GM12878 (cell line): ENCODE results near the gene TET1. TPM values are rescaled to one million over a fixed set of nuclear protein-coding genes. Genes with fewer than 3 reads are reported as not detected.
A peak's percentile ranks its signal among the peaks of the same experiment; 100 is the strongest.

ENCODE experiments used
- ATAC-seq: fragments of 200-7000 bp; cut with Tn5 transposase; 3 replicates; pipeline ENCODE4 v1.9.1; 2020; ENCODE audit warnings: mild to moderate bottlenecking, moderate library complexity
- BruUV-seq: library from RNA; stranded (reverse); fragments of 400-500 nt; replicated peaks from 2 replicates; lab custom pipeline; 2021; lab: Mats Ljungman, UMichigan
- CTCF ChIA-PET: fragments of 300-600 bp; sonication (Branson Sonifier 250); formaldehyde crosslinking; extraction: SDS; loops from one replicate; lab custom pipeline; 2021; ENCODE audit warnings: inconsistent platforms; lab: Yijun Ruan, JAX
- POLR2A ChIA-PET: fragments of 350-600 bp; formaldehyde crosslinking; extraction: SDS; loops from one replicate; lab custom pipeline; 2021; ENCODE audit warnings: inconsistent platforms; lab: Charles Lee
- RAD21 ChIA-PET: fragments of 300-600 bp; sonication (Branson Sonifier 250); formaldehyde crosslinking; loops from one replicate; lab custom pipeline; 2023; ENCODE audit warnings: antibody characterized with exemption; ENCODE audit not compliant: unreplicated experiment; lab: Charles Lee
- SMC1A ChIA-PET: fragments of 300-600 bp; sonication (Branson Sonifier 250); formaldehyde crosslinking; loops from one replicate; lab custom pipeline; 2023; ENCODE audit not compliant: unreplicated experiment, uncharacterized antibody; lab: Charles Lee
- DNase-seq: peaks from one replicate; pipeline ENCODE4 v3.0.0-alpha.2; 2011; ENCODE audit warnings: low read depth, low spot score
- FAIRE-seq: peaks from 3 replicates; lab custom pipeline; 2011; peaks lifted over from hg19 to GRCh38; lab: Jason Lieb, UNC
- H2AFZ ChIP-seq: 2 replicates; pipeline ENCODE4 v1.6.0; 2011; ENCODE audit warnings: low read depth, low read length, control low read depth; ENCODE audit not compliant: control insufficient read depth
- H3K27ac ChIP-seq: 2 replicates; pipeline ENCODE4 v1.5.1; 2011; ENCODE audit warnings: control low read depth; ENCODE audit not compliant: control insufficient read depth, insufficient read depth
- H3K27me3 ChIP-seq, 2 experiments: replicated peaks in 1 of 2; 2 replicates each; pipeline versions ENCODE4 v1.6.0 to v1.6.1; 2011; ENCODE audit warnings: low read length in 1 of 2; ENCODE audit not compliant: control insufficient read depth in 2 of 2, insufficient read depth in 2 of 2
- H3K36me3 ChIP-seq, 2 experiments: 2 replicates each; pipeline ENCODE4 v1.5.1; 2011; ENCODE audit warnings: low read length in 1 of 2; ENCODE audit not compliant: control insufficient read depth in 2 of 2, insufficient read depth in 2 of 2
- H3K4me1 ChIP-seq: 2 replicates; pipeline ENCODE4 v1.6.1; 2011; ENCODE audit warnings: mild to moderate bottlenecking, low read length, moderate library complexity, mixed read lengths; ENCODE audit not compliant: control insufficient read depth, insufficient read depth
- H3K4me2 ChIP-seq: 2 replicates; pipeline ENCODE4 v1.6.0; 2011; ENCODE audit warnings: control low read depth; ENCODE audit not compliant: control insufficient read depth, insufficient read depth
- H3K4me3 ChIP-seq: fragments of 200-600 bp; sonication (generic); 2 replicates; pipeline ENCODE4 v1.5.1; 2016
- H3K79me2 ChIP-seq: 2 replicates; pipeline ENCODE4 v1.6.0; 2011; ENCODE audit warnings: low read length; ENCODE audit not compliant: control insufficient read depth, insufficient read depth
- H3K9ac ChIP-seq: 2 replicates; pipeline ENCODE4 v1.8.0; 2011; ENCODE audit warnings: low read length, control low read depth, mixed read lengths; ENCODE audit not compliant: control insufficient read depth, insufficient read depth
- H3K9me3 ChIP-seq: replicated peaks from 3 replicates; pipeline ENCODE4 v1.5.1; 2011; ENCODE audit warnings: mild to moderate bottlenecking, low read length; ENCODE audit not compliant: control insufficient read depth, insufficient read depth
- H4K20me1 ChIP-seq: 2 replicates; pipeline ENCODE4 v1.6.0; 2011; ENCODE audit not compliant: control insufficient read depth, insufficient read depth
- ASH2L ChIP-seq: fragments of 300-600, 200-600 bp; sonication (generic); IDR thresholded peaks from 2 replicates; pipeline ENCODE4 v1.6.1; 2017; ENCODE audit warnings: low read depth, mild to moderate bottlenecking, borderline replicate concordance
- DPF2 ChIP-seq: fragments of 450-650 bp; IDR thresholded peaks from 2 replicates; pipeline ENCODE4 v1.6.1; 2017; ENCODE audit warnings: mild to moderate bottlenecking
- FOXK2 ChIP-seq: fragments of 450-650 bp; IDR thresholded peaks from 2 replicates; pipeline ENCODE4 v1.6.1; 2017; ENCODE audit warnings: mild to moderate bottlenecking, moderate library complexity
- GABPA ChIP-seq: IDR thresholded peaks from 2 replicates; pipeline ENCODE4 v1.6.1; 2014; ENCODE audit warnings: antibody characterized with exemption, low read depth, mild to moderate bottlenecking, inconsistent platforms
- KAT2A ChIP-seq: conservative IDR thresholded peaks from 2 replicates; pipeline ENCODE4 v1.6.1; 2011; ENCODE audit warnings: low read depth, low read length; ENCODE audit not compliant: control insufficient read depth
- KDM1A ChIP-seq: fragments of 200-600 bp; sonication (generic); IDR thresholded peaks from 2 replicates; pipeline ENCODE4 v1.6.1; 2016; ENCODE audit warnings: borderline replicate concordance
- POU2F2 ChIP-seq: IDR thresholded peaks from 3 replicates; pipeline ENCODE4 v1.6.1; 2011; ENCODE audit warnings: low read depth, mild to moderate bottlenecking, low read length, borderline replicate concordance
- RELA ChIP-seq: fragments of 450-650 bp; IDR thresholded peaks from 2 replicates; pipeline ENCODE4 v1.8.0; 2014; ENCODE audit warnings: borderline replicate concordance; ENCODE audit not compliant: partially characterized antibody
- SIX5 ChIP-seq: IDR thresholded peaks from 2 replicates; pipeline ENCODE4 v1.6.1; 2011; ENCODE audit warnings: mild to moderate bottlenecking, low read depth, low read length, moderate library complexity; ENCODE audit not compliant: severe bottlenecking
- SMAD5 ChIP-seq: IDR thresholded peaks from 2 replicates; pipeline ENCODE4 v1.6.1; 2016; ENCODE audit warnings: antibody characterized with exemption, low read depth
- SP1 ChIP-seq: IDR thresholded peaks from one replicate; pipeline ENCODE4 v1.6.1; 2011; ENCODE audit warnings: low read depth, low read length
- SREBF2 ChIP-seq: IDR thresholded peaks from 2 replicates; pipeline ENCODE4 v1.6.1; 2012; ENCODE audit warnings: mild to moderate bottlenecking, low read length
- STAT1 ChIP-seq: fragments of 450-650 bp; conservative IDR thresholded peaks from 2 replicates; pipeline ENCODE4 v1.6.1; 2014; ENCODE audit warnings: antibody characterized with exemption, mild to moderate bottlenecking
- STAT3 ChIP-seq: IDR thresholded peaks from 2 replicates; pipeline ENCODE4 v1.6.1; 2011; ENCODE audit warnings: low read depth, low read length, improper control_type of control experiment
- TBL1XR1 ChIP-seq: IDR thresholded peaks from 2 replicates; pipeline ENCODE4 v1.6.1; 2012; ENCODE audit warnings: low read depth, low read length, improper control_type of control experiment
- ZNF384 ChIP-seq: IDR thresholded peaks from 2 replicates; pipeline ENCODE4 v1.6.1; 2012; ENCODE audit warnings: low read depth, mild to moderate bottlenecking, low read length, improper control_type of control experiment, borderline replicate concordance
- WGBS: methylation state at CpG from one replicate; pipeline ENCODE4 v1.1.6; 2016; ENCODE audit warnings: low lambda C conversion rate; ENCODE audit not compliant: insufficient replicate concordance, insufficient coverage; ENCODE audit errors: missing lambda C conversion rate; 5-methylcytosine and 5-hydroxymethylcytosine counted together
- in situ Hi-C: fragments of 300-500 bp; cut with MboI; formaldehyde crosslinking; loops from 9 replicates; pipeline ENCODE4 v1.14.3; 2018; ENCODE audit warnings: mixed read lengths
- intact Hi-C: fragments of 100-400 bp; cut with micrococcal nuclease; formaldehyde crosslinking; loops from one replicate; pipeline ENCODE4 v1.14.2; 2022; ENCODE audit not compliant: unreplicated experiment
- polyA plus RNA-seq, 11 experiments: library from polyadenylated mRNA; depleted of rRNA in 4 of 11; unstranded in 6 of 11; stranded (reverse) in 5 of 11; fragments of >200 nt; fragmentation: Nextera tagmentation in 4 of 11; fragmentation: Illumina TruSeq in 1 of 11; extraction: Ambion mirVana in 4 of 11; extraction: Trizol in 1 of 11; gene quantifications; 1 replicate in 1 of 11; 2 replicates in 10 of 11; pipeline versions ENCODE4 v1.2.1 to v1.2.3, GENCODE V29; 2011 to 2016; ENCODE audit warnings: inconsistent platforms in 2 of 11, missing spikeins in 2 of 11, low read depth in 1 of 11
- total RNA-seq, 4 experiments: library from RNA; depleted of rRNA in 3 of 4; stranded (reverse); fragments of >200 nt in 3 of 4; fragmentation: Illumina TruSeq in 1 of 4; extraction: Trizol in 1 of 4; gene quantifications; 2 replicates each; pipeline versions ENCODE4 v1.2.1 to v1.2.3, GENCODE V29; 2013 to 2021
- TF ChIP-seq, protein P1 (sequence below): fragments of 450-650 bp; formaldehyde crosslinking; IDR thresholded peaks from 2 replicates; pipeline ENCODE4 v1.4.0; 2022; ENCODE audit warnings: mild to moderate bottlenecking, moderate library complexity
- TF ChIP-seq, protein P2 (sequence below): fragments of 450-650 bp; IDR thresholded peaks from 2 replicates; pipeline ENCODE4 v1.6.1; 2017; ENCODE audit warnings: borderline replicate concordance
- TF ChIP-seq, protein P3 (sequence below): fragments of 450-650 bp; IDR thresholded peaks from 2 replicates; pipeline ENCODE4 v1.6.1; 2014; ENCODE audit warnings: mild to moderate bottlenecking

TET1 gene
- total and polyA plus RNA-seq, 10 of the 15 experiments (the other 5 are each of a cell fraction or from before 2014, with no cell fraction given), result 0.22 to 1.4 (median 0.60) TPM

DNA sequence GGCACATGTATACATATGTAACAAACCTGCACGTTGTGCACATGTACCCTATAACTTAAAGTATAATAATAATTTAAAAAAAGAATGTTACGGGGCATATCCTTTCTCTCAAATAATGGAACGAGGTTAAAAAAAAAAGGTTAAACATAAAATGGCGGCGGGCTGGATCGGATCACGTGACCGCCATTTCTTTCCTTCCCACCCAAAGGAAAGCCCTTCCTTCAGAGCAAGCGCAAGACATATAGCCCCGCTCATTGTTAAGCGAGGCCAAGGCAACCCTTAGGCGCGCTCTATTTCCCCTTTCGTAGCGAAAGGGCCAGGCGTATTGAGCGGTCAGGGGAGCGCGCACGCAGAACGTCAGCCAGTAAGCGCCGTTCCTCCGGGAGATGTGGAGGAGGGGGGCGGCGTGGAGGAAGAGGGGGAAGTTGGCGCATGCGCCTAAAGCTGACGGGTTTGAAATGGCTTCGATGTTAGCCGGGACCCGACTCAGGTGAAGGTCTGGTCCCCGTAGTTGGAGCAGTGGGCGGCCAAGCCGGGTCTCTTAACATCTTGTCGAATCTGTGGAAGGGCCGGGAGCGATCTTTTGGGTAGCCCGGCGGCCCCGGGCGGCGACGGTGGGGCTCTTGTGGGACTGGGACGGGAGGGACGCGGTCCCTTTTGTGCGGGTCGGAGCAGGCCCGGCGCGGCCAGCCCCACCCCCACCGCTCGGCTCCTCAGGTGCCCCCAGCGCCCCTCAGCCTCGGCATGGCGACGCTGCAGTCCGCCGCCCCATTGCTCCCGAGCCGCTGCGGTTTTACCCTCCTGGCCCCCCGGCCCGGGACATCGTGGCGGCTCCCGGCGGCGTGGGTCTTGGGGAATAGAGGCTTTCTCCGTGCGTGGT, 160.9 kb downstream of the TET1 start, which contains the start of gene CCAR1:
Gene CCAR1, plus strand, starts transcription at position 447 of the 880 bp plus-strand sequence. CDS start 1,266 bp downstream, outside the sequence.
- POLR2A ChIA-PET, result interaction anchor here (0.6 kb wide), 1 partner anchor 314 kb away, joined by 3 read pairs; the partner anchor contains the start of gene RUFY2
- H3K4me2 ChIP-seq, result peak within 1 kb of the TSS; percentile 39
- no peaks in the 10 kb centered on the region for H3K9me3 ChIP-seq
- peaks cover 22% of the 10 kb centered on the region for H3K79me2 ChIP-seq
- SMC1A ChIA-PET, result no interaction called here
- peak within 1 kb of the TSS; percentile 88 for H3K27ac ChIP-seq
- peak within 1 kb of the TSS; percentile 85 for H2AFZ ChIP-seq
- peak within 1 kb of the TSS; percentile 83 for H3K4me3 ChIP-seq
- H3K36me3 ChIP-seq, result peaks cover 0 to 3% of the 10 kb centered on the region in 2 experiments; a peak in 3 of 4 replicates
- DNase-seq (peak; percentile 96), FAIRE-seq (peak; percentile 99), ATAC-seq (peak; percentile 99)
- in situ Hi-C loops (no loop called here), intact Hi-C loops (loop anchor here (5.0 kb wide), 1 partner anchor 169 kb away; no protein-coding TSS in a partner anchor)
- CTCF ChIA-PET, result no interaction called here
- RAD21 ChIA-PET, result no interaction called here
- H3K27me3 ChIP-seq, result no peaks in the 10 kb centered on the region
- peak within 1 kb of the TSS; percentile 93 for H3K9ac ChIP-seq
- no TSS peak for BruUV-seq
- H3K4me1 ChIP-seq, result no peaks in the 10 kb centered on the region
- no peaks in the 10 kb centered on the region for H4K20me1 ChIP-seq
- WGBS, result under 1% methylated on average over 68 of the region's 72 CpGs
- no peak for TF ChIP-seq ASH2L
- TF ChIP-seq FOXK2, result no peak
- TF ChIP-seq STAT3, result no peak
- no peak; the same call in 2 of the 3 replicates for TF ChIP-seq POU2F2
- TF ChIP-seq RELA, result no peak
- peak; percentile 74; the same call in 1 of the 2 replicates for TF ChIP-seq SMAD5
- peak; percentile 77 for TF ChIP-seq ZNF384
- peak; percentile 25; the same call in 1 of the 2 replicates for TF ChIP-seq TBL1XR1
- no peak for TF ChIP-seq STAT1
- TF ChIP-seq, protein P1, sequence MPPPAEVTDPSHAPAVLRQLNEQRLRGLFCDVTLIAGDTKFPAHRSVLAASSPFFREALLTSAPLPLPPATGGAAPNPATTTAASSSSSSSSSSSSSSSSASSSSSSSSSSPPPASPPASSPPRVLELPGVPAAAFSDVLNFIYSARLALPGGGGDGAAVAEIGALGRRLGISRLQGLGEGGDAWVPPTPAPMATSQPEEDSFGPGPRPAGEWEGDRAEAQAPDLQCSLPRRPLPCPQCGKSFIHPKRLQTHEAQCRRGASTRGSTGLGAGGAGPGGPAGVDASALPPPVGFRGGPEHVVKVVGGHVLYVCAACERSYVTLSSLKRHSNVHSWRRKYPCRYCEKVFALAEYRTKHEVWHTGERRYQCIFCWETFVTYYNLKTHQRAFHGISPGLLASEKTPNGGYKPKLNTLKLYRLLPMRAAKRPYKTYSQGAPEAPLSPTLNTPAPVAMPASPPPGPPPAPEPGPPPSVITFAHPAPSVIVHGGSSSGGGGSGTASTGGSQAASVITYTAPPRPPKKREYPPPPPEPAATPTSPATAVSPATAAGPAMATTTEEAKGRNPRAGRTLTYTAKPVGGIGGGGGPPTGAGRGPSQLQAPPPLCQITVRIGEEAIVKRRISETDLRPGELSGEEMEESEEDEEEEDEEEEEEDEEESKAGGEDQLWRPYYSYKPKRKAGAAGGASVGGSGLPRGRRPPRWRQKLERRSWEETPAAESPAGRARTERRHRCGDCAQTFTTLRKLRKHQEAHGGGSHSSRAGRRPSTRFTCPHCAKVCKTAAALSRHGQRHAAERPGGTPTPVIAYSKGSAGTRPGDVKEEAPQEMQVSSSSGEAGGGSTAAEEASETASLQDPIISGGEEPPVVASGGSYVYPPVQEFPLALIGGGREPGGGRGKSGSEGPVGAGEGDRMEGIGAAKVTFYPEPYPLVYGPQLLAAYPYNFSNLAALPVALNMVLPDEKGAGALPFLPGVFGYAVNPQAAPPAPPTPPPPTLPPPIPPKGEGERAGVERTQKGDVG (CRISPR knock-in tag), result peak; percentile 78; the same call in 1 of the 2 replicates
- TF ChIP-seq DPF2, result peak; percentile 35; the same call in 1 of the 2 replicates
- no peak for TF ChIP-seq SREBF2
- no peak for TF ChIP-seq GABPA
- TF ChIP-seq SP1, result peak; percentile 12
- TF ChIP-seq, protein P2, sequence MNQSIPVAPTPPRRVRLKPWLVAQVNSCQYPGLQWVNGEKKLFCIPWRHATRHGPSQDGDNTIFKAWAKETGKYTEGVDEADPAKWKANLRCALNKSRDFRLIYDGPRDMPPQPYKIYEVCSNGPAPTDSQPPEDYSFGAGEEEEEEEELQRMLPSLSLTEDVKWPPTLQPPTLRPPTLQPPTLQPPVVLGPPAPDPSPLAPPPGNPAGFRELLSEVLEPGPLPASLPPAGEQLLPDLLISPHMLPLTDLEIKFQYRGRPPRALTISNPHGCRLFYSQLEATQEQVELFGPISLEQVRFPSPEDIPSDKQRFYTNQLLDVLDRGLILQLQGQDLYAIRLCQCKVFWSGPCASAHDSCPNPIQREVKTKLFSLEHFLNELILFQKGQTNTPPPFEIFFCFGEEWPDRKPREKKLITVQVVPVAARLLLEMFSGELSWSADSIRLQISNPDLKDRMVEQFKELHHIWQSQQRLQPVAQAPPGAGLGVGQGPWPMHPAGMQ, result no peak
- peak; percentile 18 for TF ChIP-seq SIX5
- TF ChIP-seq KDM1A, result no peak
- TF ChIP-seq, protein P3, sequence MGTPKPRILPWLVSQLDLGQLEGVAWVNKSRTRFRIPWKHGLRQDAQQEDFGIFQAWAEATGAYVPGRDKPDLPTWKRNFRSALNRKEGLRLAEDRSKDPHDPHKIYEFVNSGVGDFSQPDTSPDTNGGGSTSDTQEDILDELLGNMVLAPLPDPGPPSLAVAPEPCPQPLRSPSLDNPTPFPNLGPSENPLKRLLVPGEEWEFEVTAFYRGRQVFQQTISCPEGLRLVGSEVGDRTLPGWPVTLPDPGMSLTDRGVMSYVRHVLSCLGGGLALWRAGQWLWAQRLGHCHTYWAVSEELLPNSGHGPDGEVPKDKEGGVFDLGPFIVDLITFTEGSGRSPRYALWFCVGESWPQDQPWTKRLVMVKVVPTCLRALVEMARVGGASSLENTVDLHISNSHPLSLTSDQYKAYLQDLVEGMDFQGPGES, result no peak
- no peak for TF ChIP-seq KAT2A
